HTERT RPE-1 (cell line): ENCODE results near the gene ZNF202.

Experiments used
- in situ Hi-C: fragments of 300-500 bp; cut with MboI; formaldehyde crosslinking; loops from 4 replicates; pipeline ENCODE4 v1.14.3; 2020; ENCODE audit warnings: low sequenced_read_pairs

The ZNF202 gene

GRCh38 chr11:123684601-123685000 lies 56.9 kb downstream of the ZNF202 start:
- in situ Hi-C loops, result no loop called here

GRCh38 chr11:123683428-123684170 lies 57.9 kb downstream of the ZNF202 start:
- in situ Hi-C loops, result no loop called here

- in situ Hi-C loops, result no loop called here
Observed at GRCh38 chr11:123682696-123683410, 58.6 kb downstream of the ZNF202 start.

GRCh38 chr11:123681030-123681429 lies 60.4 kb downstream of the ZNF202 start:
- in situ Hi-C loops, result no loop called here

GRCh38 chr11:123678246-123678645 lies 63.2 kb downstream of the ZNF202 start:
- in situ Hi-C loops, result no loop called here

GRCh38 chr11:123677510-123677909 lies 64.0 kb downstream of the ZNF202 start:
- in situ Hi-C loops, result no loop called here

- in situ Hi-C loops, result no loop called here
Observed at GRCh38 chr11:123674297-123674696, 67.2 kb downstream of the ZNF202 start.
